Suprapubic skin (tissue), 4 donors: Measurements from ENCODE around the gene OSR1. TPM values are rescaled to one million over a fixed set of nuclear protein-coding genes. Genes with fewer than 3 reads are reported as not detected.
A peak's percentile ranks its signal among the peaks of the same experiment; 100 is the strongest.
"Not testable (repeated sequence)": the region's sequence is repeated elsewhere in the genome, so short reads cannot be mapped to it uniquely, and the experiment has no call there.

Source experiments
- DNase-seq, 2 donors: peaks; one replicate each; pipeline ENCODE4 v3.0.0-alpha.2; 2019; ENCODE audit warnings: low spot score in 2 of 2
- H3K27ac ChIP-seq: fragments of 200-600 bp; sonication (generic); one replicate; pipeline ENCODE4 v1.5.1; 2019
- H3K27me3 ChIP-seq: fragments of 200-600 bp; sonication (generic); one replicate; pipeline ENCODE4 v1.5.1; 2019
- H3K36me3 ChIP-seq: fragments of 200-600 bp; sonication (generic); one replicate; pipeline ENCODE4 v1.5.1; 2019
- H3K4me1 ChIP-seq: fragments of 200-600 bp; sonication (generic); one replicate; pipeline ENCODE4 v1.5.1; 2019
- H3K4me3 ChIP-seq: fragments of 200-600 bp; sonication (generic); one replicate; pipeline ENCODE4 v1.5.1; 2019; ENCODE audit warnings: mild to moderate bottlenecking
- H3K9me3 ChIP-seq: fragments of 200-600 bp; sonication (generic); one replicate; pipeline ENCODE4 v1.5.1; 2019
- CTCF ChIP-seq, 2 donors: fragments of 200-600 bp in 1 of 2; fragments of 450-650 bp in 1 of 2; sonication (generic) in 1 of 2; IDR thresholded peaks; one replicate each; pipeline ENCODE4 v1.5.1; 2016 to 2019; ENCODE audit warnings: antibody characterized with exemption in 2 of 2, mild to moderate bottlenecking in 1 of 2, moderate library complexity in 1 of 2
- EP300 ChIP-seq: sonication (generic); formaldehyde crosslinking; IDR thresholded peaks from one replicate; pipeline ENCODE4 v1.6.1; 2017; ENCODE audit warnings: antibody characterized with exemption
- POLR2A ChIP-seq, 2 donors: fragments of 450-650 bp; IDR thresholded peaks; one replicate each; pipeline ENCODE4 v1.6.1; 2017; ENCODE audit warnings: antibody characterized with exemption in 2 of 2, mild to moderate bottlenecking in 2 of 2, moderate library complexity in 2 of 2
- POLR2AphosphoS5 ChIP-seq, 3 donors: sonication (generic); formaldehyde crosslinking; IDR thresholded peaks; one replicate each; pipeline ENCODE4 v1.6.1; 2017; ENCODE audit warnings: antibody characterized with exemption in 3 of 3
- WGBS: methylation state at CpG from one replicate; pipeline ENCODE4 v1.1.5; 2018; 5-methylcytosine and 5-hydroxymethylcytosine counted together
- total RNA-seq, 4 donors: library from RNA; depleted of rRNA; stranded (reverse); fragments of >200 nt; gene quantifications; one replicate each; pipeline ENCODE4 v1.1.0, GENCODE V29; 2016

The OSR1 gene
- total RNA-seq = 10 to 100 TPM in 1 of 4 donors, 1 to 10 TPM in 3; 3.0 to 12.8 (median 5.6) TPM

GRCh38 chr2:19358242-19359020 is at the start of gene OSR1:
OSR1 (minus strand) TSS chr2:19358623; CDS start chr2:19353805, 4,818 bp downstream.
- Histone ChIP-seq H3K4me3 (peak within 1 kb of the TSS; percentile 51), H3K4me1 (peaks cover 59% of the 10 kb centered on the region), H3K27ac (peak within 1 kb of the TSS; percentile 67), H3K36me3 (no peaks in the 10 kb centered on the region), H3K27me3 (peaks cover 88% of the 10 kb centered on the region), H3K9me3 (no peaks in the 10 kb centered on the region)
- 2% methylated on average over 36 of the region's 51 CpGs for WGBS
- TF ChIP-seq POLR2A (IDR thresholded peaks at IDR 0.05) (peak in 1 of 2 donors; percentile 57), CTCF (IDR thresholded peaks at IDR 0.05) (no peak), POLR2AphosphoS5 (IDR thresholded peaks at IDR 0.05) (peak in 1 of 3 donors; percentile 29)
- peak; percentile 81 to 87 for DNase-seq

GRCh38 chr2:19403785-19404184 is 45.4 kb upstream of the OSR1 start:
- Histone ChIP-seq H3K9me3 (no peaks in the 10 kb centered on the region), H3K27me3 (no peaks in the 10 kb centered on the region), H3K36me3 (no peaks in the 10 kb centered on the region), H3K4me3 (no peak overlapping the region), H3K27ac (no peak overlapping the region), H3K4me1 (no peaks in the 10 kb centered on the region)
- WGBS = 45% methylated on average over 4 of the region's 4 CpGs
- TF ChIP-seq POLR2AphosphoS5 (IDR thresholded peaks at IDR 0.05) (no peak), CTCF (IDR thresholded peaks at IDR 0.05) (no peak), POLR2A (IDR thresholded peaks at IDR 0.05) (no peak), EP300 (no peak)
- DNase-seq = no peak

- H3K4me3 ChIP-seq = no peak overlapping the region
- no peaks in the 10 kb centered on the region for H3K27me3 ChIP-seq
- WGBS = 60% methylated on average over 4 of the region's 4 CpGs
- TF ChIP-seq EP300 = no peak
- no peak for TF ChIP-seq POLR2AphosphoS5 (IDR thresholded peaks at IDR 0.05)
- no peak for TF ChIP-seq POLR2A (IDR thresholded peaks at IDR 0.05)
- TF ChIP-seq CTCF (IDR thresholded peaks at IDR 0.05) = no peak
- no peak for DNase-seq
- no peak overlapping the region for H3K27ac ChIP-seq
- H3K9me3 ChIP-seq = no peaks in the 10 kb centered on the region
- no peaks in the 10 kb centered on the region for H3K4me1 ChIP-seq
- H3K36me3 ChIP-seq = no peaks in the 10 kb centered on the region
Observed at GRCh38 chr2:19392191-19392590, 33.8 kb upstream of the OSR1 start.

- H3K27ac ChIP-seq, H3K36me3 ChIP-seq, DNase-seq, H3K4me1 ChIP-seq, H3K9me3 ChIP-seq, H3K27me3 ChIP-seq, H3K4me3 ChIP-seq: not testable (repeated sequence)
- WGBS = 89% methylated on average over 7 of the region's 7 CpGs
Observed at GRCh38 chr2:19389469-19389868, 31.0 kb upstream of the OSR1 start.

- no peaks in the 10 kb centered on the region for H3K4me1 ChIP-seq
- no peaks in the 10 kb centered on the region for H3K27me3 ChIP-seq
- no peak overlapping the region for H3K4me3 ChIP-seq
- H3K27ac ChIP-seq = no peak overlapping the region
- no peaks in the 10 kb centered on the region for H3K36me3 ChIP-seq
- H3K9me3 ChIP-seq = no peaks in the 10 kb centered on the region
- no peak for TF ChIP-seq CTCF (IDR thresholded peaks at IDR 0.05)
- TF ChIP-seq POLR2A (IDR thresholded peaks at IDR 0.05) = no peak
- TF ChIP-seq POLR2AphosphoS5 (IDR thresholded peaks at IDR 0.05) = no peak
- no peak for TF ChIP-seq EP300
- no peak for DNase-seq
Observed at GRCh38 chr2:19380532-19380931, 22.1 kb upstream of the OSR1 start.
